NT2/D1 (cell line): ENCODE data around the gene DOLPP1.

Experiments
- SUZ12 ChIP-seq: IDR thresholded peaks from 2 replicates; pipeline ENCODE4 v1.6.1; 2011; ENCODE audit not compliant: insufficient read length, insufficient read depth; ENCODE audit errors: extremely low read depth
- YY1 ChIP-seq: IDR thresholded peaks from 2 replicates; pipeline ENCODE4 v1.6.1; 2011; ENCODE audit not compliant: insufficient read length, insufficient read depth
- ZNF274 ChIP-seq: IDR thresholded peaks from 2 replicates; pipeline ENCODE4 v1.6.1; 2011; ENCODE audit warnings: mild to moderate bottlenecking, low read depth, low read length

GRCh38 chr9:129097671-129098306 lies 16.9 kb downstream of the DOLPP1 start:
- TF ChIP-seq ZNF274 (no peak), YY1 (no peak), SUZ12 (no peak)
